Nephron progenitor cell (in vitro differentiated cells): Measurements from ENCODE around the gene SNN.

Experiments
- DNase-seq: peaks from one replicate; pipeline ENCODE4 v3.0.0; 2021
- H3K27ac Mint-ChIP-seq: 2 replicates; pipeline ENCODE4 v1.8.0; 2021; ENCODE audit warnings: mild to moderate bottlenecking, moderate library complexity, mixed read lengths
- H3K27me3 Mint-ChIP-seq: 2 replicates; pipeline ENCODE4 v1.8.0; 2021; ENCODE audit warnings: mild to moderate bottlenecking, low read depth, mixed read lengths; ENCODE audit not compliant: poor library complexity
- H3K36me3 Mint-ChIP-seq: 2 replicates; pipeline ENCODE4 v1.8.0; 2021; ENCODE audit warnings: low read depth, mixed read lengths
- H3K4me1 Mint-ChIP-seq: 2 replicates; pipeline ENCODE4 v1.8.0; 2021; ENCODE audit warnings: mixed read lengths
- H3K4me3 Mint-ChIP-seq: 2 replicates; pipeline ENCODE4 v1.8.0; 2021; ENCODE audit warnings: mild to moderate bottlenecking, moderate library complexity, mixed read lengths
- H3K9me3 Mint-ChIP-seq: 2 replicates; pipeline ENCODE4 v1.8.0; 2021; ENCODE audit warnings: mild to moderate bottlenecking, moderate library complexity, mixed read lengths
- TF ChIP-seq, protein P1 (sequence below): fragments of 200-600 bp; sonication (generic); IDR thresholded peaks from 2 replicates; pipeline ENCODE4 v1.5.0; 2021; ENCODE audit warnings: antibody characterized with exemption

Gene SNN

DNA sequence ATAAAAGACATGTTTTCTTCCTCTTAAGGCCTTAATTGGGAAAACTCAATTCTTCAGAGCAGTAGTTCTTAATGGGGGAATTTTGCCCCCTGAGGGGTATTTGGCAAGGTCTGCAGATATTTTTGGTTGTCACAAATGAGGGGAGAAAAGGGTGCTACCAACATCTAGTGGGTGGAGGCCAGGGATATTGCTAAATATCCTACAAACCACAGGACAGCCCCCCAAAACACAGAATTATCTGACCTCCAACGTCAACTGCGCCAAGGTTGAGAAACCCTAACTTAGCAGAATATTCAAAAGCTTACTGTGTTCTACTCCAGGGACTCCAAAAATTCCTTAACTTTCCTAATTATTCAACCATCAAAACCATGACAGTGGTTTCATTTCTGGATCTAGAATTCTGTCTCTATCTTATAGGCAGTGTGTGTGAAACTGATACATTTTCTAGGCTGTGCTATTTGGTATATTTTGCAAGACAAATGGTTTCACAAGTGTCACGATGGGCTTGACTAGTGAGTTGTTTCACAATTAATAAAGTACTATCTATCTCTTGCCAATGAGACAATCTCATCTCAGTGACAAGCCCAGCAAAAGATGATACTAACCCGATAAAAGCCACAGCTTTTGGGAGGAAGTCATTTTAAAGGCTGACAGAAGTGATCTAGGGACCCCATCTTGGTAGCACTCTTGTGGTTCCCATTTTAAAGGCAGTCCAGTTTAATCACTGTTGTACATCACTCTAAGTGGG, 59.7 kb downstream of the SNN start:
- Mint-ChIP-seq H3K9me3 (no peaks in the 10 kb centered on the region), H3K36me3 (peaks cover 55% of the 10 kb centered on the region), H3K4me1 (no peaks in the 10 kb centered on the region), H3K27ac (no peak overlapping the region), H3K27me3 (no peaks in the 10 kb centered on the region), H3K4me3 (no peak overlapping the region)
- TF ChIP-seq, protein P1, sequence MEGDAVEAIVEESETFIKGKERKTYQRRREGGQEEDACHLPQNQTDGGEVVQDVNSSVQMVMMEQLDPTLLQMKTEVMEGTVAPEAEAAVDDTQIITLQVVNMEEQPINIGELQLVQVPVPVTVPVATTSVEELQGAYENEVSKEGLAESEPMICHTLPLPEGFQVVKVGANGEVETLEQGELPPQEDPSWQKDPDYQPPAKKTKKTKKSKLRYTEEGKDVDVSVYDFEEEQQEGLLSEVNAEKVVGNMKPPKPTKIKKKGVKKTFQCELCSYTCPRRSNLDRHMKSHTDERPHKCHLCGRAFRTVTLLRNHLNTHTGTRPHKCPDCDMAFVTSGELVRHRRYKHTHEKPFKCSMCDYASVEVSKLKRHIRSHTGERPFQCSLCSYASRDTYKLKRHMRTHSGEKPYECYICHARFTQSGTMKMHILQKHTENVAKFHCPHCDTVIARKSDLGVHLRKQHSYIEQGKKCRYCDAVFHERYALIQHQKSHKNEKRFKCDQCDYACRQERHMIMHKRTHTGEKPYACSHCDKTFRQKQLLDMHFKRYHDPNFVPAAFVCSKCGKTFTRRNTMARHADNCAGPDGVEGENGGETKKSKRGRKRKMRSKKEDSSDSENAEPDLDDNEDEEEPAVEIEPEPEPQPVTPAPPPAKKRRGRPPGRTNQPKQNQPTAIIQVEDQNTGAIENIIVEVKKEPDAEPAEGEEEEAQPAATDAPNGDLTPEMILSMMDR: no peak
- no peak for DNase-seq
